KMS-11 (cell line): ENCODE data around the gene IMMP2L.
"Not testable (repeated sequence)": the region's sequence is repeated elsewhere in the genome, so short reads cannot be mapped to it uniquely, and the experiment has no call there.

Experiments used
- H2AFZ ChIP-seq: fragments of 200-600 bp; sonication (generic); 2 replicates; pipeline ENCODE4 v1.6.1; 2016; ENCODE audit warnings: antibody characterized with exemption, mixed run types, low read depth
- H3K27ac ChIP-seq: fragments of 200-600 bp; sonication (generic); 2 replicates; pipeline ENCODE4 v1.6.1; 2016; ENCODE audit warnings: mild to moderate bottlenecking, mixed run types
- H3K27me3 ChIP-seq: fragments of 200-600 bp; sonication (generic); 2 replicates; pipeline ENCODE4 v1.6.1; 2017; ENCODE audit warnings: mild to moderate bottlenecking, low read depth, mixed run types, moderate library complexity; ENCODE audit not compliant: insufficient read depth
- H3K36me3 ChIP-seq: fragments of 200-600 bp; sonication (generic); 2 replicates; pipeline ENCODE4 v1.6.1; 2017; ENCODE audit warnings: mild to moderate bottlenecking, mixed run types; ENCODE audit not compliant: insufficient read depth
- H3K4me1 ChIP-seq: fragments of 200-600 bp; sonication (generic); 2 replicates; pipeline ENCODE4 v1.6.1; 2016; ENCODE audit warnings: mild to moderate bottlenecking, low read depth, mixed run types; ENCODE audit not compliant: poor library complexity, severe bottlenecking
- H3K4me2 ChIP-seq: fragments of 200-600 bp; sonication (generic); 2 replicates; pipeline ENCODE4 v1.7.0; 2016; ENCODE audit warnings: mild to moderate bottlenecking, mixed run types
- H3K4me3 ChIP-seq: fragments of 200-600 bp; sonication (generic); IDR thresholded peaks from 2 replicates; pipeline ENCODE4 v1.6.1; 2017; ENCODE audit warnings: low read depth, low read length, mixed read lengths; ENCODE audit not compliant: insufficient read depth
- H3K79me2 ChIP-seq: fragments of 200-600 bp; sonication (generic); 2 replicates; pipeline ENCODE4 v1.6.1; 2016; ENCODE audit warnings: low read depth, mixed run types; ENCODE audit not compliant: insufficient read depth
- H3K9ac ChIP-seq: fragments of 200-600 bp; sonication (generic); 2 replicates; pipeline ENCODE4 v1.6.1; 2016; ENCODE audit warnings: mild to moderate bottlenecking, mixed run types
- H4K20me1 ChIP-seq: fragments of 200-600 bp; sonication (generic); 2 replicates; pipeline ENCODE4 v1.6.1; 2016; ENCODE audit warnings: mild to moderate bottlenecking, mixed run types; ENCODE audit not compliant: insufficient read depth
- CTCF ChIP-seq: fragments of 200-600 bp; sonication (generic); conservative IDR thresholded peaks from 2 replicates; pipeline ENCODE4 v1.6.1; 2017; ENCODE audit warnings: low read depth, mild to moderate bottlenecking, antibody characterized with exemption, low read length, moderate library complexity, mixed read lengths

Gene IMMP2L

GRCh38 chr7:110673148-110673547, 889.1 kb downstream of the IMMP2L start:
- Histone ChIP-seq H4K20me1 (no peaks in the 10 kb centered on the region), H3K36me3 (no peaks in the 10 kb centered on the region), H3K9ac (no peak overlapping the region), H3K4me2 (no peak overlapping the region), H3K4me1 (no peaks in the 10 kb centered on the region), H2AFZ (no peak overlapping the region), H3K4me3 (no peak overlapping the region), H3K27me3 (no peaks in the 10 kb centered on the region), H3K79me2 (no peaks in the 10 kb centered on the region), H3K27ac (no peak overlapping the region)
- no peak for TF ChIP-seq CTCF

- no peak overlapping the region for H3K4me2 ChIP-seq
- no peak overlapping the region for H3K27ac ChIP-seq
- no peaks in the 10 kb centered on the region for H3K27me3 ChIP-seq
- no peaks in the 10 kb centered on the region for H3K4me1 ChIP-seq
- H4K20me1 ChIP-seq: no peaks in the 10 kb centered on the region
- no peak overlapping the region for H2AFZ ChIP-seq
- H3K9ac ChIP-seq: no peak overlapping the region
- TF ChIP-seq CTCF: no peak
- no peaks in the 10 kb centered on the region for H3K36me3 ChIP-seq
- H3K4me3 ChIP-seq: no peak overlapping the region
- no peaks in the 10 kb centered on the region for H3K79me2 ChIP-seq
These were observed 892.9 kb downstream of the IMMP2L start for GRCh38 chr7:110669410-110669809.

GRCh38 chr7:110664803-110665202, 897.5 kb downstream of the IMMP2L start:
- no peaks in the 10 kb centered on the region for H4K20me1 ChIP-seq
- no peak overlapping the region for H3K9ac ChIP-seq
- no peaks in the 10 kb centered on the region for H3K4me1 ChIP-seq
- no peaks in the 10 kb centered on the region for H3K79me2 ChIP-seq
- no peak overlapping the region for H3K4me3 ChIP-seq
- H3K27ac ChIP-seq: no peak overlapping the region
- no peaks in the 10 kb centered on the region for H3K36me3 ChIP-seq
- H3K4me2 ChIP-seq: no peak overlapping the region
- no peak for TF ChIP-seq CTCF
- H3K27me3 ChIP-seq: no peaks in the 10 kb centered on the region
- no peak overlapping the region for H2AFZ ChIP-seq

GRCh38 chr7:110660637-110661036, 901.7 kb downstream of the IMMP2L start:
- H3K4me1 ChIP-seq, H3K9ac ChIP-seq, H3K27me3 ChIP-seq, H3K4me3 ChIP-seq, H4K20me1 ChIP-seq, H3K79me2 ChIP-seq, H2AFZ ChIP-seq, H3K27ac ChIP-seq, H3K4me2 ChIP-seq, H3K36me3 ChIP-seq: not testable (repeated sequence)

- Histone ChIP-seq H3K4me3 (no peak overlapping the region), H3K36me3 (no peaks in the 10 kb centered on the region), H3K79me2 (no peaks in the 10 kb centered on the region), H3K4me2 (no peak overlapping the region), H3K27me3 (no peaks in the 10 kb centered on the region), H3K4me1 (peaks cover 4% of the 10 kb centered on the region), H3K9ac (no peak overlapping the region), H4K20me1 (no peaks in the 10 kb centered on the region), H2AFZ (no peak overlapping the region), H3K27ac (no peak overlapping the region)
- no peak for TF ChIP-seq CTCF
These were observed 912.0 kb downstream of the IMMP2L start for GRCh38 chr7:110650328-110650727.
